HL-60/S4 treated with retinoic acid at 250 ng/mL for 4 days and 3 days (cell line): ENCODE results near the gene SPG11.
"Not testable (repeated sequence)": the region's sequence is repeated elsewhere in the genome, so short reads cannot be mapped to it uniquely, and the experiment has no call there.

Source experiments
- in situ Hi-C: fragments of 300-500 bp; cut with MboI; formaldehyde crosslinking; loops from 2 replicates; pipeline ENCODE4 v1.7.0; 2022; ENCODE audit warnings: low sequenced_read_pairs

SPG11 gene

DNA sequence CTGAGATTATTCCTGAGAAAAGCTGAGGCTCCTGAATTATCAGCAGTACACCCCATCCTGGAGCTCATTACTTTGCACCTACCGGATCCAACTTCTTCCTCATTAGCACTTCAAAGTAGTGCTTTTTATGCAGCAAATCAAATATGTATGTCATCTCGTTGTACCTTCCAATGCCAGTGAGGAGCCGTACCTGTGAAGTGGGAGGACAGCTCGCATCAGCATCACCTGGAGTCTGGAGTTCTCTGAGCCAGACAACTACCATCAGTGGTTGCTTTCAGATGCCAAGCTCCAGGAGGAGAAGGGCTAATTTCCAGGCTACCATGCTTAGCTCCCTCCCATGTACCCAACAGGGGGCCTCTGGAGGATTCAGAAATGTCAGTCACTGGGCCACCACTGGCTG is 94.1 kb downstream of the SPG11 start:
- in situ Hi-C loops: no loop called here

DNA sequence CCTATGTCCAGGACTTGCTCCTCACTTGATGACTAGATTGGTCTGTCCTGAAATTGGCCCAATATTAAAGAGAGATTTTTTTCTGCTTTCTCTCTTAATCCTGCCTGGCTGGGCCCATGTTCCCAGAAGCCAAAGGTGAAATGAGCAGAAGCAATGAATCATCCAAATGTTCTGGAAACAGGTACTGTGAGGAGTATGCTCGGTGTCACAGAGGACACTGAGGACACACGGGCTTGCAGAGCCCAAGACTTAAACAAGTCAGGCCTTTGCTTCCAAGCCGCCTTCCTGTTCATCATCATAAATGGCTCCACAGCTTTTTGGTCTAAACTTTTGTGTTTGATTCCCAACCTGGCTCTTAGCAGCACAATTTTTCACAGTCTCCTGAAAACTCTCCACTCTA is 95.1 kb downstream of the SPG11 start:
- in situ Hi-C loops: no loop called here

DNA sequence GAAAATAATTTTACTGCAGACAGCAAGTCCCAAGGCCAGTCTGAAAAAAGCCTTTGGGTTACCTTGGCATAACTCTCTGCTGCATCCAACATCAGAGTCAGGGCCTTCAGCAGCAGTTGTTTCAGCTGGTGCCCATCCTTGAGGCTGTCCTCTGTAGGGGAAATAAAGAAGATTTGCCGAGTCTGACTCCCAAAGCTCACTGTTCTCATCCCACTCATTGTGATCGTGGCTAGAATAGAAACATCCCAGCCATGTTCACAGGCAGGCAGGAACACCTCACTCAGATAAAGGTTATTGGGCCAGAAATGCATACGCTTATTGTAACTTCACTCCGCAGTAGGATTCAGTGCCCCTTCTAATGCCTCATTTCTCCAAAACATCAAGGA is 97.3 kb downstream of the SPG11 start:
- in situ Hi-C loops: no loop called here

DNA sequence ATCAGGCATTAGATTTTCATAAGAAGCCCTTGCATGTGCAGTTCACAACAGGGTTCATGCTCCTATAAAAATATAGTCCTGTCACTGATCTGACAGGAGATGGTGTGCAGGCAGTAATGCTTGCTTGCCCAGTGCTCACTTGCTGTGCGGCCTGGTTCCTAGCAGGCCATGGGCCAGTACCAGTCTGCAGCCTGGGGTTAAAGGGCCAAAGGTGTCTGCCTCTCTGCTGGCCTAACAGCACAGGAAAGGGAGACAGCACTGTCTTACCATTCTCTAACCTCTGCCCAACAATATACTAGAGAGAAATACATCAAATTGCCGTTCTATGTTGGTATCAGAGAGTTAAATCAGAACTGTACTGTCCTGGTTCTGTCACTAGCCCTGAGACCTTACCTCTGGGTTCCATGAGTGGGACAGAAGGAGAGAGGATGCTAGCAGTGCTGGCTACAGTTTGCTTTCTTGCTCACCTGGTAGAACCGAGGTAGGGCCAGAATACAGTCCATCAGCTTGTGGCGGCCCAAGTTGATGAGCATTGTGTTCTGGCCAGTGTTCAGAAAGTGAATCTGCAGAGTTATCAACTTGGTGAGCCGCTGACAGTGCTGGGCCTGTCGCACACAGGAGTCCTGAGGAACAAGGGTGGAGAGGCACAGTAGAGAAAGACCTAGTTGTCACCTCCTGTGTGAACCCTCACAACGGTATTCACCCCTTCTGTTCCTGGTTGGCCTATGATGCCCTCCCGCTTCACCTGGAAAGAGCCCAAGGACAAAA is 97.9 kb downstream of the SPG11 start:
- in situ Hi-C loops: no loop called here

DNA sequence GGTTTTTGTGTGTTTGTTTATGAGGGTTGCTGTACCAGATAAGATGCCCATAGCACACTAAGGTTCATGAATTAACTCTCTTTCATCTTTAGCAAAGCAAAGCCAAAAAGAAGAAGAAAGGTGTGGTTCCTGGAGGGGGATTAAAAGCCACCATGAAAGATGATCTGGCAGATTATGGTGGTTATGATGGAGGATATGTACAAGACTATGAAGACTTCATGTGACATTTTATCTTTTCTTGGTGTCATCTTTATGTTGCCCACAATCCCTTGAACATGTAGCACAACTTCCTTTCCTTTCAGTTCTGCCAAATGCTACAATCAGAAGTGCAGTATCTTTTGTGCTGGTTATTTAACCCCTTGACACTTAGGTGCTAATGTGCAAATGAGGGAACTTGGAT is 102.5 kb downstream of the SPG11 start:
- in situ Hi-C loops: not testable (repeated sequence)

DNA sequence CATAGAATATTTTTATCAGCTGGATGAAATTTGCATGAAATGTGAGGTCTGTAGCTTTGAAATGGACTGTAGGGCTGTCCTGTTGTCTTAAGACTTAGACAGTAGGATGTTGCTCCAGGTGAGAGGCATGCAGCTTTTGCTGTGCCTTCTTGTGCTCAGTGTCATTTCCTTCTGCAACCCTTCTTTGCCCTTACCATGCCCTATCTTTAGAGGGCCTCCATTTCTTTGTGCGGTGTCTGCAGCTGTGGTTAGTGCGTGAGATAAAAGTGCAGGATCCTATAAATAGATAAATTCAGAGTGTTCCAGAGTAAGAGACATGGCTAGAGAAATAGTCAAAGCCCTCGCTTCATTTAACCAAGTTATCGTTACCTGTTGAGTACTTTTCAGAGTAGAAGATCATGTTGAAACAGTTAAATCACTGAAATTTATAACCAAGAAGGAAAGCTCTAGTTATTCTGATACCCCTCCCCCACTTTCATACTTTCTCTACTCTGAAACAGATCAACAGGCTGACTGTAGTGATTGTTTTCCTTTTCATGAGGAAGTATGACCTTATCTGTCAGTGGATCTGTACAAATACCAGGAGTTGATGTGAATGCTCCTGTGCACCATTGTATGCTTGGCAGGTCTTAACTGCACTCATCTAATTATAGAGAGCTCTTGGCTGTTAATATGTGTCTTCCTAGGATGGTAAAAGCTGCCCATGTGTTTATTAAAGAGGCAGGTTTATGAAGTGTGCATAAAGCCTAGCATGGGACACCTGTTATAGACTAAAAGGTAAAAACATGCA is 108.3 kb downstream of the SPG11 start:
- in situ Hi-C loops: no loop called here

DNA sequence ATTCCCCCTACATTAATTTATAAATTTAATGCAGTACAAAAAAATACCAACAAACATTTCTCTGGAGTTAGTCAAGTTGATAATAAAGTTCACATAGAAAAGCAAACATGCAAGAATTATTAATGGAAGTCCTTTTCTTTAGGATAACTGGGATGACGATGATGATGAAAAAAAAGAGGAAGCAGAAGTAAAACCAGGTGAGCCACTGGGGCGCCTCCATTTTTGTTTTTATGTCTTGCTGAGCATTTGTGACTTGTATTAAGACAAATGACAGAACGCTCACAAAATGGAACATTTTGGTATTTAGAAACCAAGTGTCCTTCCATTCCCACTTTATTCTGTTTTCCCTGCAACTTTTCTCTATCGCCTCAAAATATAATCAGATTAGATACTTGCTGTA is 112.7 kb downstream of the SPG11 start:
- in situ Hi-C loops: no loop called here

DNA sequence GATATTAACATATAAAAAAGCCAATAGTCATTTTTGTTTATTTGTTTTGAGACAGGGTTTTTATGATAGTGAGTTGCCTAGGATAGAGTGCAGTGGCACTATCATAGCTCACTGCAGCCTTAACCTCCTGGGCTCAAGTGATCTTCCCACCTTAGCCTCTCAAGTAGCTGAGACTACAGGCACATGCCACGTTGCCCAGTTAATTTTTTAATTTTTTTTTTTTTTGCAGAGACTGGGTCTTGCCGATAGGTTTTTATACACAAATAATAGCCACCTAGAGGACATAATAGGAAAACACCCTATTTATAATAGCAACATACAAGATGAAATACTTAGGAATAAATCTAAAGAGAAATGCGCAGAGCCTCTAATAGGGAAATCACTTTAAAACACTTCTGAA is 113.2 kb downstream of the SPG11 start:
- in situ Hi-C loops: no loop called here

DNA sequence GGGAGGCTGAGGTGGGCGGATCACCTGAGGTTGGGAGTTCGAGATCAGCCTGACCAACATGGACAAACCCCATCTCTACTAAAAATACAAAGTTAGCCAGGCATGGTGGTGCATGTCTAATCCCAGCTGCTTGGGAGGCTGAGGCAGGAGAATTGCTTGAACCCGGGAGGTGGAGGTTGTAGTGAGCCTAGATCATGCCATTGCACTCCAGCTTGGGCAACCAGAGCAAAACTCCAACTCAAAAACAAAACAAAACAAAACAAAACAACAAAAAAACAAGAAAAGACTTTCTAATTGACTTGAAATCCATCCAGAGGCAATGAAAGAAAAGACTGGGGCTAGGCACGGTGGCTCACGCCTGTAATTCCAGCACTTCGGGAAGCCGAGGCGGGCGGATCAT is 114.3 kb downstream of the SPG11 start:
- in situ Hi-C loops: not testable (repeated sequence)

DNA sequence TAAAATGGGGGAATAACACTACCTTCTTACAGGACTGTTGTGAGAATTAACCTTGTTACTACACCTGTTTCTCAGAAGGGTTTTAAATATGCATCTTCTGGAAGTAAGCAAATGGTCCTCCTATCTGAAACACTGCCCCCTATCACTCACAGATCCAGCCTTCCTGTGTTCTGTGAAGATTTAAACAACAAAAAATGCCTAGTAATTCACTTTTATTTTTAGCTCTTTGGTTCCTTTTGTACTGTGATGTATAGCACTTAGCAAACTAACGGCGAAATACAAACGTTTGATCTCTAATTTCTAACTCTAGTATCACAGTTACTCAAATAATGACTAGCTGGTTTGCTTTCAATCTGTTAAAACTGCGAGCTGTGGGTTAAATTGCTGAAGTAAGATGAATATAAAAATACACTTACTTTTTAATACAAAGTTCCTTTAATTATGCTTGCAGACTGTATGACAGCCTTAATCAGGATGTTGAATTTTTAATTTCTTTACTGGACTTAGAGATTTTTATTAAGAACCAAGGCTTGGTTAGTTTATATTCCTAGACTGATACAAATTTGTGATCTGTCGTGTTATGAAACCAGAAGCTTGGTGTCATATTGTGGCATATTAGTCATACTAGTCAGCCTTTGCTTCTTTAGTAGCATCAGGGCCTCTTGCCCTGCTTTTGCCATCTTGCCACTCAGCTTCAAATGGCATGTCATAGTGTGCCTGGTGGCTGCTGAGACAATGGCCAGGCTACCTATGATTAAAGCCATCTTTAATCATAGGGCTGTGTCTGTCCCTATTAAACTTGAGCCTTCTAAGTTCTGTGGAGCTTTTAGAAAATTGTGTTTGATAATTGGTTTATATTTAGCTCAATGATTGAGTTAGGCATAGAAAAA is 117.3 kb downstream of the SPG11 start:
- in situ Hi-C loops: no loop called here

DNA sequence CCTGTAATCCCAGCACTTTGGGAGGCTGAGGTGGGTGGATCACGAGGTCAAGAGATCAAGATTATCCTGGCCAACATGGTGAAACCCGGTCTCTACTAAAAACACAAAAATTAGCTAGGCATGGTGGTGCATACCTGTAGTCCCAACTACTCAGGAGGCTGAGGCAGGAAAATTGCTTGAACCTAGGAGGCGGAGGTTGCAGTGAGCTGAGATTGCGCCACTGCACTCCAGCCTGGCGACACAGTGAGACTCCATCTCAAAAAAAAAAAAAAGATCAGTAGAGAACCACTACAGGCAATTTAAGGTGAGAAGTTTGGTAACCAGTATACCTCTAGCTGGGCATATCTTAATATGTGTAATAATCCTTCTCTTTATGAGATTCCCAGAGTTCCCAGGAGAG is 118.7 kb downstream of the SPG11 start:
- in situ Hi-C loops: not testable (repeated sequence)

DNA sequence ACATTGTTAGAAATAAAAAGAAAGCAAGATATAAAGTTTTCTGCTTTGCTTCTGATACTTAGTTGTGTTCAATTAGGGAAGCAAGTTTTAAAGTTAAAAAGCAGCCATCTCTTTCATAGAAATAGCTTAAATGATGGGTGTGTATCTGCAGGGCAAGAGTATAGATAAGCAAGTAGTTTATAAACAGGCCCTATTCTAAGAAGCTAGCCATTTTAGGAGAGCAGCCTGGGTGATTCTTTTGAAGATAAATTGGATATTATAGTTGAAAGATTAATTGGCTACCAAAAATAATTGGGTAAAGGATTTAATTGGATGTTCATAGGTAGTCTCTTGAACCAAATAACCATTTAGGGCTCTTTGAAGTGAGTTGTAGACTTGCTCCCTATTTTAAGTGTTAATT is 120.9 kb downstream of the SPG11 start:
- in situ Hi-C loops: no loop called here

DNA sequence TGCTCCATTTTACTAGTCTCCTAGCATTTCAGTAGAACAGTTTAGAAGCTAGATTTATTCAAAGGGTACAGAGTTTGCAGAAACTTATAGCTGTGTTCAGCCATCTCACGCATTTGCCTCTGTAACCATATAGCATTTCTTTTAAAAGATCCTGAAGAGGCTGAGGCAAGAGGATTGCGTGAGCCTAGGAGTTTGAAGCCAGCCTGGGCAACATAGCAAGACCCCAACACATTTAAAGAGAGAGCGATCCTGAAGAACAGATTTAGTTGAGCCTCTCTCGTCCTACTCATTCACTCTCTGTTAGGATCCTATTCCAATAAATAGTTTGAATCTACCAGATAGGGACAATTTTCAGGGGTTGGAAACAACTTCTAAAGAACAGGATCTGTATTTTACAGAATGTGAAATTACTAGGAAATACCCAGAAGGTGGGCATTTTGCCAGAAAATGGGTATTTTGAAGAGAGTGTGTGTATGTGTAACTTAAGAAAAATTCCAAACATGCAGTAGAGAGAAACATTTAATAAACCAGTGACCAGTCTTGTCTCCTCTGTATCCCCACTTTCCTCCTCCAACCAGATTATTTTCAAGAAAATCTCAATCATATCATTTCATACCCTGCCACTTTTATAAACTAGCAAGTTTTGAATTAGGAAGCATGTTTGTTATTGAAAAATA is 122.0 kb downstream of the SPG11 start:
- in situ Hi-C loops: no loop called here

DNA sequence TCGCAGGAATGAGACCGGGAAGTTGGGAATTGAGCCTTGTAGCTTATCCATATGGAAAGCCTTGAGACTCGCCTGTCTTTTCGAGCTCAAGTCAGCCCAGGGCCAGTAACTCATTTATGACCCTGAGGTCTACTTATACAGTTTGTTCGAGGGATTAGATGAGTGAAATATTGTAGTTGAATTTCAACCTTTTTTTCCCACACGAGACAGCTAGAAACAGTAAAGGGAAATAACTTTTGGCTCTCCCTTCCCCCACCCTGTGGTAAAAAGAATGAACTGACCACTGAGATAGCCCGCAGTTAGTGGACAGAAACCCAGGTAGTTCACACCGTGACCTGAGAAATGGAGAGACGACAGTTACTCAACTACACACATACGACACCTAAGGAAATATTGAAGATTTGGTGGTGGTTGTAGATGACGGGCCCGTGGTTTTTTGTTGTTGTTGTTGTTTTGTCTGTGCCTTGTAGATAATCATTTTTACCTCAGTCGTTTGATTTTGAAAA is 125.7 kb downstream of the SPG11 start:
- in situ Hi-C loops: no loop called here

DNA sequence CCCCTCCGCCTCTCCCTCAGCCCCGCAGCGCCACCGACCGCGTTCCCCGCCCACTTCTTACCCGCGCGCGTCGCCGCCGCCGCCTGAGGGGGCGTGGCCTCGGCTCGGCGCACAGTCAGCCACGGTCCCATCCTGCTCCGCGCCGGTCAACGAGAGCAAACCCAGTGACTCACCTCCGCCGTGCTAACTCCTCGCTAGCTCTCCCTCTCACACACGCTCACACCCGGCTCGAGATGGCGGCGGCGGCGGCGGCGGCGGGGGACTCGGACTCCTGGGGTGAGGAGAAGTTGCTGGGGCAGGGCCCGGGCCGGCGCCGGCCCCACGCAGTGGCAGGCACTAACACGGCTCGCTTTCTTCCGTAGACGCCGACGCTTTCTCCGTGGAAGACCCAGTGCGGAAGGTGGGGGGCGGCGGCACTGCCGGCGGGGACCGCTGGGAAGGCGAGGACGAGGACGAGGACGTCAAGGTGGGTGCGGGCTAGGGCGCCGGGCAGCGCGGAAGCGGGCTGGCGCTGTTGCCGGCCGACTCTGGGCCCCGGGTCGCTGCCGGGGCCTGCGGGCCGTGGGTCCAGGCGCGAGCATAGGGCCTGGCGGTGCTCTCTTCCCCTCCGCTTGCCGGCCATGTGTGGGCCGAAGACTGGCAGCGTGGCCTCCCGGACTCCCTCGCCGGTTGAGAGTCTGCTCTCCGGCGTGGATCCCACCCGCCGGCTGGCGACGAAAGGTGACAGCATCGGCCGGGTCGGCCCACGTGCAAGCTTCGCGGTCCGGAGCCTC is 126.3 kb downstream of the SPG11 start, which contains the start of gene EIF3J:
TSS of gene EIF3J (plus strand) at position 186 of the 773 bp plus-strand sequence. CDS start at position 234, 48 bp downstream.
- in situ Hi-C loops: no loop called here

DNA sequence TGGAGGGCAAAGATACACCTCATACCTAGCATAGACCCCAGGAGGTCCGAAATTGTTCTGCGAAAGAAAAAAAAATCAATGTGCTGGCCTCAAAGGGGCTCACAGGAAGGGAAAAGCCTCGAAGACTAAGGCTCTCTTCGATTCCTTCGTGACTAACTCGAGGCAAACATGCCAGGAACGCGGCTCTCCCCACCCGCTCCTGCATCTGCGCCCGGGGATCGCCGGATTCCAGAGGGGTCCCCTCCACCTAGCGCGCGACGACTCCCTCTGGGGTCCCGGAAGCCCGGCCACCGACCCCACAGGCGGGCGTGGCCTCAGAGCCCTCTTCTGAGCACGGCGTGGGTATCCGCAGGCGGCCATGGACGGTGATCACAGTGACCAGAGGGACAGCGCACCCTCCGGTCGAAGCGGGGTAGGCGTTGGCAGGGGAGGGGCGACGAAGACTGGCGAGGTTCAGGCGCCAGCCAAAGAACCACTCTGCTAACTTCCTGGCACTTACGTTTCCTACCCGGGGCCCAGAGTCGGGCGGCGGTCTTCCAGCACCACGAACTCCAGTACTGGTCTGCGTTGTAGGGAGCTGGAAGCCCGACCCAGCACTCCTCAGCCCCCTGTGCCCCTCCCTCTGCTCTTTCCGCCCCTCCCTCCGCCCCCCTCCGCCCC is 127.0 kb downstream of the SPG11 start:
- in situ Hi-C loops: no loop called here

DNA sequence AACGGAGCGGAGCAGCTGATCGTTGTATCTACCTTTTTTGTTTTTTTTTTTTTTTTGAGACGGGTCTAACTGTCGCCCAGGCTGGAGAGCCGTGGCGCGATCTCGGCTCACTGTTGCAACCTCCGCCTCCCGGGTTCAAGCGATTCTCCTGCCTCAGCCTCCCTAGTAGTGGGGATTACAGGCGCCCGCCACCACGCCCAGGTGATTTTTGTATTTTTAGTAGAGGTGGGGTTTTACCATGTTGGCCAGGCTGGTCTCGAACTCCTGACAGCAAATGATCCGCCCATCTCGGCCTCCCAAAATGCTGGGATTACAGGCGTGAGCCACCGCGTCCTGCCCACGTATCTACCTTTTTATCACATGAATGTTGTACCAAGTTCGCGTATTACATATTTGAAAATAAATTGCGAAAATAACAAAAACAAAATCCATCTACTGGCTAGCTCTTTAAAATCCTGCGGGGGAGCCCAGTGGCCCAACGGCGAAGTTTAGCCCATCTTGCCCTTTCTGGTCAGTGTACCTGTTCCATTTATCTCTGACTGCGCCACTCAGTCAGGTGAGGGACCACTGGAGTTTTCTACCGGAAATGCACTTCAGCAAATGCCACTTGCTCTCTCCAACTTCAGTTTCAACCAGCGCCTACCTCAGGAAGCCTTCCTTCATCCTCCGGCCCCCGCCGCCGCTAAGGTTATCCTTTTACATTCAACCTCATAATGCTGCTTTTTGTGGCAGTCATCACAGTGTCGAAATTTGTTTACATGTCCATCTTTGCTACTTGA is 127.8 kb downstream of the SPG11 start:
- in situ Hi-C loops: no loop called here

DNA sequence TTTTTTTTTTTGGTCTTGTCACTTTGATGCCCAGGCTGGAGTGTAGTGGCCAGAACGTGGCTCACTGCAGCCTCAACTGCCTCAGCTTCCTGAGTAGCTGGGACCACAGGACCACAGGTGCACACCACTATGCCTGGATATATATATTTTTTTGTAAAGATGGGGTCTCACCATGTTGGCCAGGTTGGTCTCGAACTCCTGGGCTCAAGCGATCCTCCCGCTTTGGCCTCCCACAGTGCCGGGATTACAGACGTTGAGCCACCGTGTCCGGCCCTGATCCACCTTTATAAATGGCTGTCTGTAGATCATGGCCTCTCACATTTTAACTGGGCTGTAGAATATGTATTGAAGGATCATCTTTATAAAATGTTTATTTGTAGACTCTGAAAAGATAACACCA is 128.4 kb downstream of the SPG11 start:
- in situ Hi-C loops: no loop called here

DNA sequence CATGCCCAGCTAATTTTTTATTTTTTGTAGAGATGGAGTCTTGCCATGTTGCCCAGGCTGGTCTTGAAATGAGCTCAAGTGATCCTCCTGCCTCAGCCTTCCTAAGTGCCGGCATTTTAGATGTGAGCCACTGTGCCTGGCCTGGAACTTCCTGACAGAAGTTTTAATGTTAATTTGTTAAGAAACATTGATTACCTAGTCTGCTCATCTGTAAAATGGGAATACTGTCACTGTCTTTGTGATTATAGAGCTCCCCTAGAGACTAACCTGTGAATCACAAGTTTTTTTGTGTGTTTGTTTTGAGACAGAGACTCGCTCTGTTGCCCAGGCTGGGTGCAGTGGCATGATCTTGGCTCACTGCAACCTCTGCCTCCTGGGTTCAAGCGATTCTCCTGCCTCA is 130.8 kb downstream of the SPG11 start:
- in situ Hi-C loops: no loop called here
